ENCODE measurements around the gene CAPG.
"Not testable (repeated sequence)": the region's sequence is repeated elsewhere in the genome, so short reads cannot be mapped to it uniquely, and the experiment has no call there.

CAPG gene

GRCh38 chr2:85395912-85396475, 14.2 kb downstream of the CAPG start:
- no peak for DNase-seq

GRCh38 chr2:85394976-85395375, 15.2 kb downstream of the CAPG start:
- DNase-seq, result no peak

DNA sequence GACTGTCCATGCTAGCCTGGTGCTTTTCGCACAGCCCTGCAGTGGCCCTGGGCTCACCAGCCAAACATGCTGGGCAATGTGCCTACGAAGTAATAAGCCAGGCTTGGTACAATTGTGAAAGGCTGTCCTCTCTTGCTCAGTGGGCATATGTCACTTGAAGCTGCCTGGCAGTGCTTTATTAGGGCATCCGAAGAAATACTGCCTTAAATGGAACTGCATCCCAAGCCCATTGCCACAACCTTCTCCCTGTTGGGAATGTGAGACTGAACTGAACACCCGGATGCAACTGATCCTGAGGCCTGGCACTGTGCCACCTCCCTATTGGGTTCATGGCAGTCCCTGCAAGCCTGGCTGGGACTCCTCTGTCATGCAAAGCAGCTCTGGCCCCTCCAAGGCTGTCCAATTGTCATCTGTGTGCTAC, 15.9 kb downstream of the CAPG start:
- DNase-seq, result no peak

DNA sequence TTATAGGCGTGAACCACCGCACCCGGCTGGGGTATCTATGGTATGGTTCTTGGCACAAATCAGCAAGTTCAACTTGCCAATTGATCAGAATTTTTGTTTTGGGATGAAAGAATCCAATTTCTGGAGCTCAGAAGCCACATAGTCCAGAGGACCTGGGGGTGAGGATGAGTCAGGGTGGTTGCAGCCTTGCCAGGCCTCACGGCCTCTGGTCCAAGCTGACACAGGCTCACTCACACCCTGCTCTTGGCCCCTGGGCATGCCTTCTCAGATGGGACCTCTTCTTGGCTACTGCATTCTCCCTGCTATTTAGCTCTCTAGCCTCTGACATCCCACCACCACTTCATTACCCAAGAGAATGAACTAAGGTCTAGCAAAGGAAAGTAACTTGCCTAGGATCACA, 16.3 kb downstream of the CAPG start:
- DNase-seq, result no peak

GRCh38 chr2:85390941-85391669, 19.1 kb downstream of the CAPG start:
- peak; percentile 89 for DNase-seq

- DNase-seq, result no peak
Measured at GRCh38 chr2:85388878-85389538, 21.2 kb downstream of the CAPG start.

DNA sequence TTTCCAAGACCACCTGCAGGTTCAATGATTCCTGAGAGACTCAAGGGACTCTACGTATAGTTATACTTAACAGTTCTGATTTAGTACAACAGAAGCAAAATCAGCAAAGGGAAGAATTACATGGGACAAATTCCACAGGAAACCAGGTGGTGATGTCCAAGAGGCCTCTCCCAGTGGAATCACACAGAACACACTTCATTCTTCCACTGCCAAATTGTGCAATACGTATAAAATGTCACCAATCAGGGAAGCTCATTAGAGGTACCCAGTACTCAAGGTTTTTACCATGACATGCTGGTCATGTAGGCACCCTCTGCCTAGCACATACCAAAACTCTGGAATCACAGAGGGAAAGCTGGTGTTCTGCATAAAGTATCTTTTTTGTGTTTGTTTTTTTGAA, 22.4 kb downstream of the CAPG start:
- DNase-seq, result no peak

DNA sequence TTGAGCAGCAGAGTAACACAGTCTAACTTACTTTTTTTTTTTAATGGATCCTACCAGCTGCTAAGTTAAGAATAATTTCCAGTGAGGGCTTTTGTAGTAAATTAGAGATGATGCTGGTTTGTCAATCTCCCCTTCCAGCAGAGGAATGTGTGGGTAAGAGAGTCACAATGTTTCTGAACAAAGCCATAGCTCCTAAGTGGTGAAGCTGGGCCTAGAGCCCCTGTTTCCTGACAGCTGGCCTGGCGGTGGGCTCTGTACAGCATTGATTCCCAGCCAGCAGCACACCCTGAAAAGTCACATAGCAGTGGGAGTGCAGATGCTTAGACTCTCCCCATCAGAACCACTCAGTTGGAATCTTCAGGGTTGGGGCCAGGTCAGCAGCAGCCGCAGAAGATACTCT, 24.4 kb downstream of the CAPG start:
- DNase-seq, result no peak

GRCh38 chr2:85383850-85384249, 26.3 kb downstream of the CAPG start:
- DNase-seq, result no peak

DNA sequence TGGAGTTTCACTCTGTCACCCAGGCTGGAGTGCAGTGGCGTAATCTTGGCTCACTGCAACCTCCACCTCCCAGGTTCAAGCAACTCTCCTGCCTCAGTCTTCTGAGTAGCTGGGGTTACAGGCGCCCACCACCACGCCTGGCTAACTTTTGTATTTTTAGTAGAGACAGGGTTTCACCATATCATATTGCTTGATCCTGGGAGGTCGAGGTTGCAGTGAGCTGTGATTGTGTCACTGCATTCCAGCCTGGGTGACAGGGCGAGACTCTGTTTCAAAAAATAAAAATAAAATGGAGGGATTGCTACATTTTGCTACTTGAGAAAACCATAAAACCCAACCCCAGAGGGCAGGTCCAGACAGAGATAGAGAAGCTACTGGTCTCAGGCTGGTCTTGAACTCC, 27.0 kb downstream of the CAPG start:
- not testable (repeated sequence) for DNase-seq

DNA sequence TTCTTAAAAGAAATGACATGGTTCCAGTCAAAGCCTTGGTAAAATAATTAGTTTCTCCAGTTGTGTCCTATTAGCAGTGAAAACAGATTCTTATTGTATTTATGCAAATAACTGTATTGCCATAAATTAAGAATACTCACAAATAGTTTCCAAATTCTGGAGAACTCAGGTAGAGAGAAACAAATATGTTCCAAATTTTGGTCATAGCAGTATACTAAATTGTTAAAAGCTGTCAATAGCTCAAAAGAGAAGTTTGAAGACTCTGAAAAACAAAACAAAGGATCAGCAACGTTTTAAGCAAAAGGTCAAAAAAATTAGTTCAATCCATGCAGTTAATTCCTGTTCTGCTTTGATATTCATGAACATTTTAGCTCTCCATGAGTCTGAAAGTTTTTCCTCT, 30.1 kb downstream of the CAPG start:
- no peak for DNase-seq

GRCh38 chr2:85378257-85378656, 31.9 kb downstream of the CAPG start:
- DNase-seq, result no peak

GRCh38 chr2:85377083-85377482, 33.1 kb downstream of the CAPG start:
- DNase-seq, result no peak

GRCh38 chr2:85376291-85377065, 33.7 kb downstream of the CAPG start:
- no peak for DNase-seq

GRCh38 chr2:85371045-85371444, 39.1 kb downstream of the CAPG start:
- no peak for DNase-seq

- DNase-seq, result no peak
Measured at GRCh38 chr2:85369500-85369899, 40.7 kb downstream of the CAPG start.

DNA sequence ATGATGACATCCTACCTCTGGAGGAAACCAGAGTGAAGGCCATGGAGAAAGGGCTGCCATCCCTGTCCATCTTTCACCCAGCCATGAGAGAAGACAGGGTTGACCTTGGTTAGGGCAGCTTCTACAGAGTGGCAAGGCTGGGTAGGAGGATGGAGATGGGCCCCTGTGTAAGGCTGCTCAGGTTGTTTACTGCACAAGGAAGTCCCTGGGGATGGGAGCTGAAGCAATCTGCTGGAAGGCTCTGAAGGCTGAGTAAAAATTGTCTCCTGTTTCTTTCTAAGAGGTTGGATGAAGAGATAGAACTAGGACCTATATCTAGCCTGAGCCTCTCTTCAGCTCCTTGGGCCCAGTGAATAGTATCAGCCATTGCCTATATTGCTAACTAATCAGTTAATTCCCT, 41.2 kb downstream of the CAPG start:
- no peak for DNase-seq

DNA sequence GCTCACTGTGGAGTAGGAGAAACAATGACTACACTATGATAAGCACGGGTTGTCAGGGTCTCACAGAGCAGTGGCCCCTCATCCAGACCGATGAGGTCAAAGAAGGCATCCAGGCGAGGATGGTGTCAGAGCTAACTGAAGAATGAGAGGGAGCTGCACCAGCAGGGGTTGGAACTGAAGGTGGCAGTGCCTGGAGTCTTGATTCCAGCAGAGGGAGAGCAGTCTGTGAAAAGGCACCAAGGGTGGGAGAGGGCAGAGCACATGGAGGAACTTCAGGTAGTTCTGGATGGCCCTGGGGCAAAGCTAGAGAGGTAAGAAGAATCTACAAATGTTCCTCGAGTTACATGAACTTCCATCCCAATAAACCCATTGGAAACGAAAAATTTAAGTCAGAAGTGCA, 43.0 kb downstream of the CAPG start:
- DNase-seq, result no peak

DNA sequence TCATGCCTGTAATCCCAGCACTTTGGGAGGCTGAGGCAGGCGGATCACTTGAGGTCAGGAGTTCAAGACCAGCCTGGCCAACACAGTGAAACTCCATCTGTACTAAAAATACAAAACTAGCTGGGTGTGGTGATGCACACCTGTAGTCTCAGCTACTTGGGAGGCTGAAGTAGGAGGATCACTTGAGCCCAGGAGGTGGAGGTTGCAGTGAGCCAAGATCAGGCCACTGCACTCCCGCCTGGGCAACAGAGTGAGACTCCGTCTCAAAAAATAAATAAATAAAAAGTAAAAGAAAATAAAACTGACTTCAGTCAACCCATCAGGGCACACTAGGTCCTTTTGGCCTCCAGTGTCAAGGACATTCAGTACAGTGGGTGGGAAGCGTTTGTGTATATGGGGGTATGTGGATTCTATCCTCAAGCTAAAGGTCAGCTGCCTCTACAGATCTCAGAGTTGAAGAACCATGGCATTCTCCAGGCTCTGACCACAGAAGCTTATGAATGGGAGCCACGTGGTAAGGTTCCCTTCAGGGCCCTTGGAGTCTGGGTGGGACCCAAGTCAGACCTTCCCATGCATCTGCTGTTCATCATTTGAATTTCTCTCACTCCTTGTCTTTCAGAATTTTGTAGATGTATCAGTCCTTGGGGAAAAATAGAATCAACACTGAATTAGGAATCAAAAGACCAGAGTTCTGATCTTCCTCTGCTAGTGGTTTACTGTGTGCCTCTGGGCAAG, 47.3 kb downstream of the CAPG start:
- DNase-seq, result not testable (repeated sequence)

GRCh38 chr2:85357736-85358135, 52.4 kb downstream of the CAPG start:
- DNase-seq, result no peak

DNA sequence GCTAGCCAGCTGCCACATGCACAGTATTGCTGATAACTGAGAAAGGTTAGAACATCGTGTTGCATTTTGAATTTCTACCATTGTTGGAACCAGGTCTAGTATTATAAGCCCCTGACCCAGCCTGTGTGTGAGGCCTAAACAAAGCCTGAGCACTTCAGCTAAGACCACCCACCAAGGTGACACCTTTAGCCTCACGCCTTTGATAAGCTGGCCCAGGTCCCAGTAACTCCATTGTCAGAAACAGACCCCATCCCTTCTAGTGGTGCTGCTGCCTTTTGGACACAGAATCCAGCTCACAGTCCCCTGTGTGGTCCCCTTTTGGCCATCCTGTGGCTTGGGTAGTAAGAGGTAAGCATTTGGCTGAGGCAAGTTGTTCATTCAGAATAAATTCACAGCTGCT, 54.0 kb downstream of the CAPG start:
- no peak for DNase-seq

GRCh38 chr2:85355521-85355920, 54.6 kb downstream of the CAPG start:
- no peak for DNase-seq

- no peak for DNase-seq
Measured at GRCh38 chr2:85355073-85355410, 55.1 kb downstream of the CAPG start.

All from activated CD8-positive, alpha-beta memory T cell treated with anti-CD3 and anti-CD28 coated beads for 24 hours (primary cell).